B cell (primary cell): Measurements from ENCODE around the gene PHF19.

Experiments
- EZH2 ChIP-seq: IDR thresholded peaks from 2 replicates; pipeline ENCODE4 v1.6.1; 2012; ENCODE audit warnings: borderline replicate concordance, low read depth, mild to moderate bottlenecking, moderate library complexity, low read length; ENCODE audit not compliant: insufficient read depth, poor library complexity, severe bottlenecking
- TF ChIP-seq, protein P1 (sequence below): fragments of 200-600 bp; IDR thresholded peaks from one replicate; pipeline ENCODE4 v1.8.0; 2022; ENCODE audit warnings: antibody characterized with exemption, mild to moderate bottlenecking

DNA sequence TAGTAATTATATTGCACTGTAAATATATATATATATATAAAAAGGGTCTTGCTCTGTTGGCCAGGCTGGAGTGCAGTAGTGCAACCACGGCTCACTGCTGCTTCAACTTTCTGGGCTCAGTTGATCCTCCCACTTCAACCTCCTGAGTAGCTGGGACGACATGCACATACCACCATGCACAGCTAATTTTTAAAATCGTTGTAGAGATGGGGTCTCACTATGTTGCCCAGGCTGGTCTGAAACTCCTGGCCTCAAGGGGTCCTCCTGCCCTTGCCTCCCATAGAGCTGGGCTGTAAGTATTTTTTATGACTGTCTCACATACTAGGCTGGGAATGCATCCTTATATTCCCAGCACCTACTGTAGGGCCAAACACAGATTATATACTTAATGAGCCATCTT, 46.1 kb downstream of the PHF19 start:
- TF ChIP-seq, protein P1, sequence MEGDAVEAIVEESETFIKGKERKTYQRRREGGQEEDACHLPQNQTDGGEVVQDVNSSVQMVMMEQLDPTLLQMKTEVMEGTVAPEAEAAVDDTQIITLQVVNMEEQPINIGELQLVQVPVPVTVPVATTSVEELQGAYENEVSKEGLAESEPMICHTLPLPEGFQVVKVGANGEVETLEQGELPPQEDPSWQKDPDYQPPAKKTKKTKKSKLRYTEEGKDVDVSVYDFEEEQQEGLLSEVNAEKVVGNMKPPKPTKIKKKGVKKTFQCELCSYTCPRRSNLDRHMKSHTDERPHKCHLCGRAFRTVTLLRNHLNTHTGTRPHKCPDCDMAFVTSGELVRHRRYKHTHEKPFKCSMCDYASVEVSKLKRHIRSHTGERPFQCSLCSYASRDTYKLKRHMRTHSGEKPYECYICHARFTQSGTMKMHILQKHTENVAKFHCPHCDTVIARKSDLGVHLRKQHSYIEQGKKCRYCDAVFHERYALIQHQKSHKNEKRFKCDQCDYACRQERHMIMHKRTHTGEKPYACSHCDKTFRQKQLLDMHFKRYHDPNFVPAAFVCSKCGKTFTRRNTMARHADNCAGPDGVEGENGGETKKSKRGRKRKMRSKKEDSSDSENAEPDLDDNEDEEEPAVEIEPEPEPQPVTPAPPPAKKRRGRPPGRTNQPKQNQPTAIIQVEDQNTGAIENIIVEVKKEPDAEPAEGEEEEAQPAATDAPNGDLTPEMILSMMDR, result no peak
- TF ChIP-seq EZH2, result no peak
